22Rv1 (cell line): ENCODE data around the gene CBX2.

Source experiments
- H3K27ac ChIP-seq: fragments of 450-650 bp; 2 replicates; pipeline ENCODE4 v1.5.1; 2017
- ZFX ChIP-seq: fragments of 450-650 bp; IDR thresholded peaks from 2 replicates; pipeline ENCODE4 v1.6.1; 2017; ENCODE audit warnings: antibody characterized with exemption, borderline replicate concordance
- TF ChIP-seq, protein P1 (sequence below): fragments of 450-650 bp; IDR thresholded peaks from 2 replicates; pipeline ENCODE4 v1.5.1; 2017; ENCODE audit warnings: mild to moderate bottlenecking

The CBX2 gene

DNA sequence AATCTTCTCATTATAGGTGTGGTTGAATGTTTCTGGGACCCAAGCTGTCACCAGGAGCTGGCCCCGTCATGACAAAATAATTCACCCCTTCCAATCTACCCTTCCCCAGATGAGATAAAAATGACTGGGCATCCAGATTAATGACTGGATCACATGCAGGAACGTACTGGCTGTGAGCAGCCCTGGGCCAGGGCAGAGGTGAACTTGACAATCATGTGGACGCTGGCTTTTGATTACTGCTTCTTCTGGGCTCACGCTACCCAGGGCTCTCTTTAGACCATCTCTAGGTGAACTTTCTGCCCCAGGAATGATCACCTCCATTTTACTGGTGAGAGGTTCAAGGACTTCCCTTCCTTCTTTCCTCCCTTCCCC lies 43.0 kb downstream of the CBX2 start:
- TF ChIP-seq ZFX: no peak
- TF ChIP-seq, protein P1, sequence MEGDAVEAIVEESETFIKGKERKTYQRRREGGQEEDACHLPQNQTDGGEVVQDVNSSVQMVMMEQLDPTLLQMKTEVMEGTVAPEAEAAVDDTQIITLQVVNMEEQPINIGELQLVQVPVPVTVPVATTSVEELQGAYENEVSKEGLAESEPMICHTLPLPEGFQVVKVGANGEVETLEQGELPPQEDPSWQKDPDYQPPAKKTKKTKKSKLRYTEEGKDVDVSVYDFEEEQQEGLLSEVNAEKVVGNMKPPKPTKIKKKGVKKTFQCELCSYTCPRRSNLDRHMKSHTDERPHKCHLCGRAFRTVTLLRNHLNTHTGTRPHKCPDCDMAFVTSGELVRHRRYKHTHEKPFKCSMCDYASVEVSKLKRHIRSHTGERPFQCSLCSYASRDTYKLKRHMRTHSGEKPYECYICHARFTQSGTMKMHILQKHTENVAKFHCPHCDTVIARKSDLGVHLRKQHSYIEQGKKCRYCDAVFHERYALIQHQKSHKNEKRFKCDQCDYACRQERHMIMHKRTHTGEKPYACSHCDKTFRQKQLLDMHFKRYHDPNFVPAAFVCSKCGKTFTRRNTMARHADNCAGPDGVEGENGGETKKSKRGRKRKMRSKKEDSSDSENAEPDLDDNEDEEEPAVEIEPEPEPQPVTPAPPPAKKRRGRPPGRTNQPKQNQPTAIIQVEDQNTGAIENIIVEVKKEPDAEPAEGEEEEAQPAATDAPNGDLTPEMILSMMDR: no peak
- H3K27ac ChIP-seq: no peak overlapping the region

GRCh38 chr17:79821331-79822095 lies 43.6 kb downstream of the CBX2 start:
- H3K27ac ChIP-seq: no peak overlapping the region
- no peak for TF ChIP-seq ZFX
- TF ChIP-seq, protein P1: no peak

- TF ChIP-seq ZFX: no peak
- TF ChIP-seq, protein P1: no peak
- H3K27ac ChIP-seq: no peak overlapping the region
These were observed 44.7 kb downstream of the CBX2 start for GRCh38 chr17:79822583-79823124.

DNA sequence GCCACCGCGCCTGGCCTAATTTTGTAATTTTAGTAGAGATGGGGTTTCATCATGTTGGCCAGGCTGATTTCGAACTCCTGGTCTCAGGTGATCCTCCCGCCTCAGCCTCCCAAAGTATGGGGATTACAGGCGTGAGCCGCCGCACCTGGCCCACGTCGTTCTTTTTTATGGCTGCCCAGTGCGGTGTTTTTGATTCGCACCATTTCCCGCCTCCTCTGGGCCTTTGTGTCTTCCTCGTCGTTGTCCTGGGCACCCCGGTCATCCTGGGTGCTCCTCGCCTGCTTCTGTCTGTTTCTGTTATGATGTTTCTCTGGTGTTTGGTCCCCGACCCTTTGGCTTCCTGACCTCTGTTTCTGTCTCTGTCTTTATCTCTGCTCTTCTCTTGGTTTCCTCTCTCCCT lies 46.3 kb downstream of the CBX2 start:
- no peak for TF ChIP-seq ZFX
- TF ChIP-seq, protein P1: no peak
- no peak overlapping the region for H3K27ac ChIP-seq

DNA sequence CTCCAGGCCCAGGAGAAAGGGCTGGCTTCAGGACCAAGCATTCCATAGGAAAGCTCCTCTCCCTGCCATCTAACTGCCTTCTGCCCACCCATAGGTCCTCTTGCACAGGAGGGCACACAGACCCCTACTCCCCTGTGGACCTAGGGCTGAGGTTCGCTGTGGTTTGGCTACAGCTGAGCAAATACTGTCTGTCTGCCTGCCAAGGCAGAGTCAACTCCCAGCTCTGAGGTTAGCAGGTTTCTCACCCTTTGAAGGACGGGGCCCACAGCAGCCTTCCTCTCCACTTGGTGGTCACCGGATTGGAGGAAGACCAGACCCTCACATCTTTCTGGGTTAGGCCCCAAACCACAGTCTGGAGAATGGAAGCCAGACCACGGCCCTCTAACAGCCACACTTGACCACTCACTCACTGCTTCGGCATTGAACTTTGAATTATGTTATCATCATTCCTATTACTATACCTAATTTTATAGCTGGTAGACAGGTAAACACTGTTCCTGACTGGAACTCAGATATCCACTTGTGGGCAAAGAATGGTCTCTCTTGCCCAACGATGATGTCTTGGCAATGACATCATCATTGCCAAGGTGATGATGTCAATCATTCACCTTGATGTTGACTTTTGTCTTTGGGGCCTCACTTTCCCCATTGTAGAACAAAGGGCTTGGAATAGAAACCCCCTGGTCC lies 47.1 kb downstream of the CBX2 start:
- no peak overlapping the region for H3K27ac ChIP-seq
- TF ChIP-seq, protein P1: no peak
- TF ChIP-seq ZFX: no peak

DNA sequence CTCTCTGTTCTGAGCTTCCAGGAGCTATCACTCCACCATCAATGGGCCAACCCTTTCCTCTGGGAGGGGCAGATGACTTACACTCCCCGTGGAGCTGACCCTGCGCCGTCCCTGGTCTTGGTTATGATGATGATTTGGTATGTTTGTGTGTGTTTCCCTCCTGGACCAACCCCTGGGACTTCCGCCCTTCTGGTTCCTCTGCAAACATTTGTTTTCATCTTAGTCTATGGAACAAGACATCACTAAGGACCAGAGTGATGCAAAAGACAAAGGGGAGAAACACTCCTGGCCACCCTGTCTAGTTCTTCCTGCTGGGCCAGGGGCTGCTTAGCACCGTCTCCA lies 47.6 kb downstream of the CBX2 start:
- no peak overlapping the region for H3K27ac ChIP-seq
- no peak for TF ChIP-seq ZFX
- TF ChIP-seq, protein P1: no peak

GRCh38 chr17:79826204-79826680 lies 48.3 kb downstream of the CBX2 start:
- no peak overlapping the region for H3K27ac ChIP-seq
- no peak for TF ChIP-seq ZFX
